HG03571 (cell line): Measurements from ENCODE around the gene DEFB123.

ENCODE experiments used
- ATAC-seq: cut with Tn5 transposase; IDR thresholded peaks from one replicate; pipeline ENCODE4 v1.9.1; 2021; ENCODE audit not compliant: unreplicated experiment

The DEFB123 gene

GRCh38 chr20:31473331-31474096 is 33.1 kb downstream of the DEFB123 start:
- no peak for ATAC-seq

GRCh38 chr20:31474097-31474436 is 33.6 kb downstream of the DEFB123 start:
- no peak for ATAC-seq

- no peak for ATAC-seq
These were observed 34.5 kb downstream of the DEFB123 start, which contains the start of the genes DEFB124 and REM1 for GRCh38 chr20:31474758-31475427. TSS of gene DEFB124 (minus strand) at chr20:31475127. CDS start at chr20:31473013, 2,114 bp downstream. TSS of gene REM1 (plus strand) at chr20:31475288. CDS start at chr20:31476446, 1,158 bp downstream.

- ATAC-seq = no peak
These were observed 35.3 kb downstream of the DEFB123 start for GRCh38 chr20:31475472-31476293.

GRCh38 chr20:31476294-31476585 is 35.8 kb downstream of the DEFB123 start:
- ATAC-seq = no peak

GRCh38 chr20:31476643-31477215 is 36.3 kb downstream of the DEFB123 start:
- ATAC-seq = no peak

- ATAC-seq = no peak
These were observed 43.6 kb downstream of the DEFB123 start for GRCh38 chr20:31484001-31484400.

- ATAC-seq = no peak
These were observed 45.3 kb downstream of the DEFB123 start for GRCh38 chr20:31485450-31486339.

GRCh38 chr20:31488115-31488514 is 47.7 kb downstream of the DEFB123 start:
- ATAC-seq = no peak

GRCh38 chr20:31489152-31489551 is 48.7 kb downstream of the DEFB123 start:
- ATAC-seq = no peak

GRCh38 chr20:31490752-31491151 is 50.3 kb downstream of the DEFB123 start:
- ATAC-seq = no peak

GRCh38 chr20:31494131-31494530 is 53.7 kb downstream of the DEFB123 start:
- ATAC-seq = no peak

- ATAC-seq = no peak
These were observed 56.4 kb downstream of the DEFB123 start for GRCh38 chr20:31496761-31497295.

GRCh38 chr20:31497838-31498540 is 57.6 kb downstream of the DEFB123 start:
- ATAC-seq = no peak
